Nephron progenitor cell (in vitro differentiated cells): ENCODE measurements around the gene U2AF1L4.

Source experiments
- DNase-seq: peaks from one replicate; pipeline ENCODE4 v3.0.0; 2021
- H3K27ac Mint-ChIP-seq: 2 replicates; pipeline ENCODE4 v1.8.0; 2021; ENCODE audit warnings: mild to moderate bottlenecking, moderate library complexity, mixed read lengths
- H3K27me3 Mint-ChIP-seq: 2 replicates; pipeline ENCODE4 v1.8.0; 2021; ENCODE audit warnings: mild to moderate bottlenecking, low read depth, mixed read lengths; ENCODE audit not compliant: poor library complexity
- H3K36me3 Mint-ChIP-seq: 2 replicates; pipeline ENCODE4 v1.8.0; 2021; ENCODE audit warnings: low read depth, mixed read lengths
- H3K4me1 Mint-ChIP-seq: 2 replicates; pipeline ENCODE4 v1.8.0; 2021; ENCODE audit warnings: mixed read lengths
- H3K4me3 Mint-ChIP-seq: 2 replicates; pipeline ENCODE4 v1.8.0; 2021; ENCODE audit warnings: mild to moderate bottlenecking, moderate library complexity, mixed read lengths
- H3K9me3 Mint-ChIP-seq: 2 replicates; pipeline ENCODE4 v1.8.0; 2021; ENCODE audit warnings: mild to moderate bottlenecking, moderate library complexity, mixed read lengths
- CTCF ChIP-seq: fragments of 200-600 bp; sonication (generic); IDR thresholded peaks from 2 replicates; pipeline ENCODE4 v1.5.0; 2021; ENCODE audit warnings: antibody characterized with exemption

Gene U2AF1L4

DNA sequence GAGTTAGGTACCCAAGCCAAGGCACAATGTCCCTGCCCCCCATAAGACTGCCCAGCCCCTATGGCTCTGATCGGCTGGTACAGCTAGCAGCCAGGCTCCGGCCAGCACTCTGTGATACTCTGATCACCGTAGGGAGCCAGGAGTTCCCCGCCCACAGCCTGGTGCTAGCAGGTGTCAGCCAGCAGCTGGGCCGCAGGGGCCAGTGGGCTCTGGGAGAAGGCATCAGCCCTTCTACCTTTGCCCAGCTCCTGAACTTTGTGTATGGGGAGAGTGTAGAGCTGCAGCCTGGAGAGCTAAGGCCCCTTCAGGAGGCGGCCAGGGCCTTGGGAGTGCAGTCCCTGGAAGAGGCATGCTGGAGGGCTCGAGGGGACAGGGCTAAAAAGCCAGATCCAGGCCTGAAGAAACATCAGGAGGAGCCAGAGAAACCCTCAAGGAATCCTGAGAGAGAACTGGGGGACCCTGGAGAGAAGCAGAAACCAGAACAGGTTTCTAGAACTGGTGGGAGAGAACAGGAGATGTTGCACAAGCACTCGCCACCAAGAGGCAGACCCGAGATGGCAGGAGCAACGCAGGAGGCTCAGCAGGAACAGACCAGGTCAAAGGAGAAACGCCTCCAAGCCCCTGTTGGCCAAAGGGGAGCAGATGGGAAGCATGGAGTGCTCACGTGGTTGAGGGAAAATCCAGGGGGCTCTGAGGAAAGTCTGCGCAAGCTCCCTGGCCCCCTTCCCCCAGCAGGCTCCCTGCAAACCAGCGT, 30.4 kb downstream of the U2AF1L4 start:
- Mint-ChIP-seq H3K27ac (no peak overlapping the region), H3K36me3 (no peaks in the 10 kb centered on the region), H3K4me3 (peak overlapping the region; percentile 74), H3K4me1 (peaks cover 31% of the 10 kb centered on the region), H3K9me3 (no peaks in the 10 kb centered on the region), H3K27me3 (peaks cover 42% of the 10 kb centered on the region)
- TF ChIP-seq CTCF = no peak
- DNase-seq = no peak

GRCh38 chr19:35713904-35714495, 31.2 kb downstream of the U2AF1L4 start:
- no peak for DNase-seq
- peaks cover 43% of the 10 kb centered on the region for H3K27me3 Mint-ChIP-seq
- H3K36me3 Mint-ChIP-seq = no peaks in the 10 kb centered on the region
- no peak overlapping the region for H3K27ac Mint-ChIP-seq
- H3K9me3 Mint-ChIP-seq = no peaks in the 10 kb centered on the region
- TF ChIP-seq CTCF = no peak
- peaks cover 24% of the 10 kb centered on the region for H3K4me1 Mint-ChIP-seq
- H3K4me3 Mint-ChIP-seq = no peak overlapping the region

DNA sequence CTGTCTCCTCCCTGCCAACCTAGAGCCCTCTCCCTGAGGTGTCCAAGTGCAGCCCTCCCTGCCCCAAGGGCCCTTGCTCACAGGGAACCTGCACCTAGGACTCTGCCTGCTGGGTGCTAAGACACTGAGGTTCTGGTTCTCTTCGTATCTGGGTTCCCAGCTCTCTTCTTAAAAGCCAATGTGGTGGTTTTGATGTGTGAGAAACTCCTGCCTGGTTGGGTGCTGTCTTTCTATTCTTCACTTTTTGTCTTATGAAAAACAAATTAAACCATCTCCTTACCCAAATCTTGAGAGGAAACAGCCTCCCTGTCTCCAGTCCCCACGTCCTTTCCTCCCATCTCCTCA, 31.7 kb downstream of the U2AF1L4 start:
- DNase-seq = no peak
- Mint-ChIP-seq H3K9me3 (no peaks in the 10 kb centered on the region), H3K4me1 (peaks cover 20% of the 10 kb centered on the region), H3K36me3 (no peaks in the 10 kb centered on the region), H3K27ac (no peak overlapping the region), H3K4me3 (no peak overlapping the region), H3K27me3 (peaks cover 47% of the 10 kb centered on the region)
- TF ChIP-seq CTCF = no peak

GRCh38 chr19:35712567-35713505, 32.4 kb downstream of the U2AF1L4 start:
- Mint-ChIP-seq H3K27ac (no peak overlapping the region), H3K36me3 (no peaks in the 10 kb centered on the region), H3K9me3 (no peaks in the 10 kb centered on the region), H3K27me3 (peaks cover 47% of the 10 kb centered on the region), H3K4me3 (no peak overlapping the region), H3K4me1 (peaks cover 20% of the 10 kb centered on the region)
- TF ChIP-seq CTCF = no peak
- no peak for DNase-seq

DNA sequence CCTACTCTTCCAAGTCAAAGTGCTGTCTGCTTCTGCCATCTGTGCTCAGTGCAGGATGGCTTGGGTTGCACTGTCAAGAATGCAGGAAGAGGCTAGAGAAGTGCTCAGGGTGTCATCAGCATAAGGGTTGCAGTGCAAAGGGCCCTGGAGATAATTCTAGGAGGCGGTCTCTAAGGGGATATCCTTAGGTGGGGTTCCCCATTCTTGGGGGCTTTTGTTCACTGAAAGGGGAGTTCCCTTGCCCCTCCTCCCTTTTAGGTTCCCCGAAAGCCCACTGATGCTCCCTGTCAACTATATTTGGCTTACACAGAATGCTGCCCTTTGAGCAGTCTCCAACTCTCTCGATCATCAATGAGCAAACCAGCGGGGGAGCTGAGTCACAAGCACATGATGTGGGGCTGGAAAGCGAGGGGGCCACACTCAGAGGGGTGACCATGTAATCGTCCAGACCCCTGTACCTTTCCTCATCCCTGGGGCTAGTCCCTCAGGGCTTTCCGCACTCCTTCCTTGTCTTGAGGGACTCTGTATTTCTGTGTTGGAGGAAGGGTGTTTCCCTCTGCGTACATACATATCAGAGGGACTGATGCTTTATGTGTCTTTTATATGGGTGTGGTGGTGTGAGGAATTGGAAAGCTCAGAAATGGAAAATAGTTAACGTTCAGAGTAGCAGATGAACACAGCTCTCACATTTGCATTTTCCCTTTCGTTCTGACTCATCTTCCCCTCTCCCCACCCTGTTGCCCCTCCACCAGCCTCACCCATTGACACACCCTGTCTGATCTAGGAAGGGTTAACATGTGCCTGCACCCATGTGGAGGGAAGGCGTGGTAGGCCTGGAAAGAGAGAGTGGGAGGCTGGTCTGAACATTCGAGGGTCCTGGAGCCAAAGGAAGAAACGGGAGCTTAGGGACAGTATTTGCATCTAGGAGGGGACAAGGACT, 34.2 kb downstream of the U2AF1L4 start:
- no peak for DNase-seq
- no peak for TF ChIP-seq CTCF
- peaks cover 12% of the 10 kb centered on the region for H3K4me1 Mint-ChIP-seq
- H3K36me3 Mint-ChIP-seq = no peaks in the 10 kb centered on the region
- H3K27ac Mint-ChIP-seq = no peak overlapping the region
- H3K4me3 Mint-ChIP-seq = no peak overlapping the region
- no peaks in the 10 kb centered on the region for H3K9me3 Mint-ChIP-seq
- H3K27me3 Mint-ChIP-seq = peaks cover 42% of the 10 kb centered on the region
